Heart right ventricle (tissue), 16 donors: ENCODE data around the gene MARCHF4. TPM values are rescaled to one million over a fixed set of nuclear protein-coding genes. Genes with fewer than 3 reads are reported as not detected.

Experiments
- ATAC-seq, 8 donors: fragments of 200-7000 bp; cut with Tn5 transposase; one replicate each; pipeline ENCODE4 v1.9.1; 2020; ENCODE audit warnings: mild to moderate bottlenecking in 8 of 8, moderate library complexity in 8 of 8, moderate number of reproducible peaks in 1 of 8
- DNase-seq, 2 donors: peaks; one replicate each; pipeline ENCODE4 v3.0.0-alpha.2; 2020
- H3K27ac ChIP-seq, 10 donors: fragments of 200-600 bp; sonication (generic) in 2 of 10; one replicate each; pipeline versions ENCODE4 v1.5.0 to v1.8.0; 2020 to 2022; ENCODE audit warnings: mild to moderate bottlenecking in 3 of 10
- H3K27me3 ChIP-seq, 7 donors: fragments of 200-600 bp; one replicate each; pipeline ENCODE4 v1.8.0; 2021 to 2022; ENCODE audit warnings: mild to moderate bottlenecking in 2 of 7
- H3K36me3 ChIP-seq, 9 donors: fragments of 200-600 bp; sonication (generic) in 1 of 9; one replicate each; pipeline versions ENCODE4 v1.5.0 to v1.8.0; 2020 to 2022; ENCODE audit warnings: mild to moderate bottlenecking in 2 of 9
- H3K4me1 ChIP-seq, 9 donors: fragments of 200-600 bp; sonication (generic) in 1 of 9; one replicate each; pipeline versions ENCODE4 v1.5.0 to v1.8.0; 2020 to 2022; ENCODE audit warnings: mild to moderate bottlenecking in 4 of 9
- H3K4me3 ChIP-seq, 10 donors: fragments of 200-600 bp; sonication (generic) in 2 of 10; one replicate each; pipeline versions ENCODE4 v1.5.0 to v1.8.0; 2020 to 2022; ENCODE audit warnings: mild to moderate bottlenecking in 7 of 10, moderate library complexity in 2 of 10
- H3K9me3 ChIP-seq, 11 donors: fragments of 200-600 bp in 10 of 11; sonication (generic) in 2 of 11; one replicate each; pipeline versions ENCODE4 v1.5.0 to v1.8.0; 2013 to 2022; ENCODE audit warnings: mild to moderate bottlenecking in 2 of 11, control low read depth in 1 of 11, moderate library complexity in 1 of 11
- WGBS, 2 donors: extraction: QIAGEN DNeasy Blood & Tissue Kit; methylation state at CpG; one replicate each; pipeline ENCODE4 v1.1.7; 2013; ENCODE audit warnings: inconsistent platforms in 1 of 2; 5-methylcytosine and 5-hydroxymethylcytosine counted together
- intact Hi-C, 10 donors: fragments of 100-400 bp; cut with DNase I; formaldehyde crosslinking; loops; one replicate each; pipeline versions ENCODE4 v1.11.1 to v1.14.2; 2022
- polyA plus RNA-seq, 2 donors: library from polyadenylated mRNA; stranded (reverse); fragments of 200-250 nt; gene quantifications; one replicate each; pipeline ENCODE4 v1.2.3, GENCODE V29; 2013
- total RNA-seq, 10 donors: library from RNA; stranded (reverse); fragmentation: NEBNext Ultra II Directional in 3 of 10; extraction: Animal tissue kit (Norgen Biotek cat#: 25700) in 3 of 10; gene quantifications; one replicate each; pipeline versions ENCODE4 v1.2.1 to v1.2.4, GENCODE V29; 2021 to 2023
- TF ChIP-seq, protein P1 (sequence below), 9 donors: fragments of 200-600 bp; sonication (generic) in 2 of 9; IDR thresholded peaks; one replicate each; pipeline versions ENCODE4 v1.5.0 to v1.8.0; 2021 to 2022; ENCODE audit warnings: antibody characterized with exemption in 9 of 9, mild to moderate bottlenecking in 5 of 9, moderate library complexity in 1 of 9
- donor health status: Arrhythmogenic right ventricular cardiomyopathy.
- donor health status: ischemic (EF 13 %, LVEDD 7.1; RV severe dilation, severe dysfunction).
- donor health status: healthy with polysubstance abuse.
- donor health status: DM: no; HTN: yes; CAD: no.
- donor health status: DM: no; HTN: no; CAD: no.
- donor health status: ischemic (EF 25% LVEDD 6.9; RV normal size, moderate dysfunction).
- donor health status: ischemic (EF 25% LVEDD 5.7; RV mildly dilated, moderate dysfunction).
- donor health status: healthy.
- donor health status: DM: yes; HTN: yes; CAD: no.
- donor health status: Ischemic cardiomyopathy.
- donor health status: ischemic (EF 35%, LVEDD 5.7; RV mildly dilated, moderate dysfunction).
- donor health status: nonischemic (EF 11% LVEDD 7.7; RV severe dilation, severe dysfunction).
- donor health status: DM: yes; HTN: yes; CAD: no.
- donor health status: PGD.
- donor health status: ischemic (EF 29% LVEDD 5.4; RV normal size, mild dysfunction).
- donor health status: nonischemic (EF 23%, LVEDD 6.1; RV moderate dilation, normal function).

The MARCHF4 gene
- total and polyA plus RNA-seq, 12 donors, result 0.01 to 0.40 (median 0.08) TPM; not detected in 8

DNA sequence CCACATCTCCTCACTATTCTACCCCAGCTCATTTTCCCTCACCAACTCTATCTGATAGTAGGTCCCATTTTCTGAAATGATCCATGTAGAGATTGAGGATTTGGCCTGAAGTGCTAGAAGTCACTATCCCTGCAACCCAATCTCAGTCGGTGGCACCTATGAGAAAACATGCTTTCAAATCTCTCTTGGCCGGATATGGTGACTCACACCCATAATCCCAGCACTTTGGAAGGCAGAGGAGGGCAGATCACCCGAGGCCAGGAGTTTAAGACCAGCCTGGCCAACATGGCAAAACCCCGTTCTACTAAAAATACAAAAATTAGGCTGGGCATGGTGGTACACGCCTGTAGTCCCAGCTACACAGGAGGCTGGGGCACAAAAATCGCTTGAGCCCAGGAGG lies 19.1 kb upstream of the MARCHF4 start:
- TF ChIP-seq, protein P1, sequence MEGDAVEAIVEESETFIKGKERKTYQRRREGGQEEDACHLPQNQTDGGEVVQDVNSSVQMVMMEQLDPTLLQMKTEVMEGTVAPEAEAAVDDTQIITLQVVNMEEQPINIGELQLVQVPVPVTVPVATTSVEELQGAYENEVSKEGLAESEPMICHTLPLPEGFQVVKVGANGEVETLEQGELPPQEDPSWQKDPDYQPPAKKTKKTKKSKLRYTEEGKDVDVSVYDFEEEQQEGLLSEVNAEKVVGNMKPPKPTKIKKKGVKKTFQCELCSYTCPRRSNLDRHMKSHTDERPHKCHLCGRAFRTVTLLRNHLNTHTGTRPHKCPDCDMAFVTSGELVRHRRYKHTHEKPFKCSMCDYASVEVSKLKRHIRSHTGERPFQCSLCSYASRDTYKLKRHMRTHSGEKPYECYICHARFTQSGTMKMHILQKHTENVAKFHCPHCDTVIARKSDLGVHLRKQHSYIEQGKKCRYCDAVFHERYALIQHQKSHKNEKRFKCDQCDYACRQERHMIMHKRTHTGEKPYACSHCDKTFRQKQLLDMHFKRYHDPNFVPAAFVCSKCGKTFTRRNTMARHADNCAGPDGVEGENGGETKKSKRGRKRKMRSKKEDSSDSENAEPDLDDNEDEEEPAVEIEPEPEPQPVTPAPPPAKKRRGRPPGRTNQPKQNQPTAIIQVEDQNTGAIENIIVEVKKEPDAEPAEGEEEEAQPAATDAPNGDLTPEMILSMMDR (IDR thresholded peaks at IDR 0.05), result no peak
- no peaks in the 10 kb centered on the region for H3K36me3 ChIP-seq
- peaks cover 0 to 4% (median 0%) of the 10 kb centered on the region in 11 donors for H3K9me3 ChIP-seq
- DNase-seq (no peak), ATAC-seq (no peak)
- intact Hi-C loops, result no loop called here
- no peak overlapping the region for H3K4me3 ChIP-seq
- no peak overlapping the region for H3K27ac ChIP-seq
- WGBS, 2 donors, result 86 to 89% methylated on average over 6 of the region's 6 CpGs
- peaks cover 0 to 12% (median 0%) of the 10 kb centered on the region in 7 donors for H3K27me3 ChIP-seq
- H3K4me1 ChIP-seq, result peaks cover 0 to 8% (median 0%) of the 10 kb centered on the region in 9 donors

- ATAC-seq, result no peak
- peaks cover 0 to 4% (median 0%) of the 10 kb centered on the region in 11 donors for H3K9me3 ChIP-seq
- H3K4me3 ChIP-seq, result no peak overlapping the region
- no peaks in the 10 kb centered on the region for H3K36me3 ChIP-seq
- no peak overlapping the region for H3K27ac ChIP-seq
- no peak for DNase-seq
- peaks cover 0 to 8% (median 0%) of the 10 kb centered on the region in 9 donors for H3K4me1 ChIP-seq
- WGBS, 2 donors, result 49 to 57% methylated on average over 1 of the region's 1 CpG
- intact Hi-C loops, result no loop called here
- H3K27me3 ChIP-seq, result peaks cover 0 to 16% (median 0%) of the 10 kb centered on the region in 7 donors
- TF ChIP-seq, protein P1 (IDR thresholded peaks at IDR 0.05), result no peak
Measured at GRCh38 chr2:216389570-216389969, 17.3 kb upstream of the MARCHF4 start.

DNA sequence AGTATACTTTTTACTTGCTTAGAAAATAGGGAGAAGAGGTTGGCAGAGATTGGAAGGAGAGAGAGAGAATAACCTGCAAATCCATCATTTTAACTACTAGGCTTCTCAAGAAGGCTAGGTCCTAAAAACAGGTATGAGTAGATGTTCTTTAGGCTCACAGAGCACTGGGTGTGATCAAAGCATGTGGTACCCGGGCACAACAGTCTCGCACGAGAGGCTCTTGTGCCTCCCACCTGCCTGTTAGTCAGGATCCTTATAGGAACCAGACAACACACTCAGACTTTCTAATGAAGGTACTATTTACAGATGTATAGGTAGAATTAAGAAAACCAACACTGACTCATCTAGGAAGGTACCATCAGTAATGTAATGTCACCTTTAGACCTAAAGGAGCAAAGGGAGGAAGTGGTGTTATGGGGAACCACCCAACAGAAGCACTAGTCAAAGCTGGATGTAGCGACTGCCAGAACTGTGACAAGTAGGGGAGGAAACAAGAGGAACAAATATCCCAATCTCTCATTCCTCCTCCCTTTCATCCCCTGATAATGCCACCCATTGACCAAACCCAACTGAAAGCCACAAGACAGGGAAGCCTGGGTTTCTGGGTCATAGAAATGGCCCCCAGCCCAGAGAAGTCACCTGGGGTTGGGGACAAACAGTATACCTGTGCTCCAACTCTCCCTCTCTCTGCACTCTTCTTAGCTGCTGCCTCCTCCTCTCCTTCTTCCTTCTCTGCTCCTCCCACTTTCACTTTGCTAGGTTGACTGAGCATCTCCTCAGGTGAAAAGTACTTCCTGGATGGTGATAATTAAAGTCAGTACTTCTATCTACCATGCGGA lies 16.0 kb upstream of the MARCHF4 start:
- TF ChIP-seq, protein P1 (IDR thresholded peaks at IDR 0.05), result no peak
- H3K36me3 ChIP-seq, result no peaks in the 10 kb centered on the region
- H3K27ac ChIP-seq, result no peak overlapping the region
- H3K27me3 ChIP-seq, result peaks cover 0 to 16% (median 0%) of the 10 kb centered on the region in 7 donors
- H3K4me1 ChIP-seq, result peaks cover 0 to 8% (median 0%) of the 10 kb centered on the region in 9 donors
- DNase-seq (no peak), ATAC-seq (no peak)
- peaks cover 0 to 4% (median 0%) of the 10 kb centered on the region in 11 donors for H3K9me3 ChIP-seq
- 82 to 84% methylated on average over 5 of the region's 5 CpGs for WGBS, 2 donors
- intact Hi-C loops, result no loop called here
- H3K4me3 ChIP-seq, result no peak overlapping the region

GRCh38 chr2:216387262-216387661 lies 15.0 kb upstream of the MARCHF4 start:
- TF ChIP-seq, protein P1 (IDR thresholded peaks at IDR 0.05), result no peak

More at GRCh38 chr2:216387262-216387661, 15.0 kb upstream of the MARCHF4 start:
- no peak for ATAC-seq
- Histone ChIP-seq H3K27me3 (peaks cover 0 to 16% (median 0%) of the 10 kb centered on the region in 7 donors), H3K36me3 (no peaks in the 10 kb centered on the region), H3K4me3 (no peak overlapping the region), H3K9me3 (peaks cover 0 to 4% (median 0%) of the 10 kb centered on the region in 11 donors), H3K4me1 (peaks cover 0 to 8% (median 0%) of the 10 kb centered on the region in 9 donors), H3K27ac (no peak overlapping the region)
- intact Hi-C loops, result no loop called here
- DNase-seq, result no peak
- WGBS, 2 donors, result 95 to 97% methylated on average over 2 of the region's 2 CpGs
